Tibial nerve (tissue), 4 donors: ENCODE data around the gene HOXB7.

Experiments
- CTCF ChIP-seq, 5 experiments: fragments of 200-600 bp in 3 of 5; fragments of 450-650 bp in 2 of 5; sonication (generic) in 3 of 5; IDR thresholded peaks; one replicate each; pipeline ENCODE4 v1.5.1; 2016 to 2019; ENCODE audit warnings: antibody characterized with exemption in 5 of 5, mild to moderate bottlenecking in 3 of 5, moderate library complexity in 2 of 5
- EP300 ChIP-seq, 2 donors: sonication (generic); formaldehyde crosslinking; IDR thresholded peaks; one replicate each; pipeline ENCODE4 v1.6.1; 2017; ENCODE audit warnings: antibody characterized with exemption in 2 of 2, mild to moderate bottlenecking in 1 of 2
- POLR2A ChIP-seq, 2 donors: fragments of 450-650 bp; IDR thresholded peaks; one replicate each; pipeline ENCODE4 v1.6.1; 2017; ENCODE audit warnings: antibody characterized with exemption in 2 of 2, mild to moderate bottlenecking in 2 of 2, moderate library complexity in 2 of 2

- no peak for TF ChIP-seq POLR2A (IDR thresholded peaks at IDR 0.05)
- TF ChIP-seq CTCF (IDR thresholded peaks at IDR 0.05): no peak
- no peak for TF ChIP-seq EP300 (IDR thresholded peaks at IDR 0.05)
These were observed 30.0 kb upstream of the HOXB7 start for GRCh38 chr17:48640858-48641180.
